K562 (cell line): ENCODE measurements around the gene LY6G6D. TPM values are rescaled to one million over a fixed set of nuclear protein-coding genes. Genes with fewer than 3 reads are reported as not detected.
A peak's percentile ranks its signal among the peaks of the same experiment; 100 is the strongest.

Experiments
- CHCHD3 ChIP-seq: fragments of 250-450 bp; sonication (Bioruptor Pico); IDR thresholded peaks from 2 replicates; pipeline ENCODE4 v2.1.2; 2022; ENCODE audit warnings: mild to moderate bottlenecking
- GABPB2 ChIP-seq: fragments of 250-450 bp; sonication (Bioruptor Pico); conservative IDR thresholded peaks from 2 replicates; pipeline ENCODE4 v1.5.1; 2021; ENCODE audit warnings: mild to moderate bottlenecking
- HDAC2 ChIP-seq: fragments of 450-650 bp; IDR thresholded peaks from 2 replicates; pipeline ENCODE4 v1.6.1; 2016; ENCODE audit warnings: mild to moderate bottlenecking
- KDM4B ChIP-seq, 2 experiments: fragments of 450-650 bp in 1 of 2; sonication (generic) in 1 of 2; IDR thresholded peaks; 2 replicates each; pipeline ENCODE4 v1.6.1; 2016 to 2017; ENCODE audit warnings: borderline replicate concordance in 2 of 2, antibody characterized with exemption in 1 of 2, low read depth in 1 of 2, mild to moderate bottlenecking in 1 of 2
- KLF16 ChIP-seq: IDR thresholded peaks from 2 replicates; pipeline ENCODE4 v1.6.1; 2016; ENCODE audit warnings: antibody characterized with exemption
- MAX ChIP-seq: sonication (generic); formaldehyde crosslinking; IDR thresholded peaks from 2 replicates; pipeline ENCODE4 v1.9.0; 2022; ENCODE audit warnings: mild to moderate bottlenecking, missing genetic modification reagents
- MBD2 ChIP-seq: sonication (generic); IDR thresholded peaks from 2 replicates; pipeline ENCODE4 v1.6.1; 2016; ENCODE audit warnings: low read depth, borderline replicate concordance
- NFRKB ChIP-seq: fragments of 450-650 bp; IDR thresholded peaks from 2 replicates; pipeline ENCODE4 v1.6.1; 2016; ENCODE audit warnings: low read depth
- NONO ChIP-seq, 2 experiments: fragments of 200-400 bp in 1 of 2; fragments of 450-650 bp in 1 of 2; formaldehyde crosslinking in 1 of 2; IDR thresholded peaks; 2 replicates each; pipeline ENCODE4 v1.6.1; 2017; ENCODE audit warnings: low read depth in 2 of 2, mild to moderate bottlenecking in 2 of 2, moderate library complexity in 2 of 2, low read length in 1 of 2
- NUFIP1 ChIP-seq: fragments of 450-650 bp; IDR thresholded peaks from 2 replicates; pipeline ENCODE4 v1.6.1; 2018; ENCODE audit not compliant: partially characterized antibody
- SPI1 ChIP-seq: IDR thresholded peaks from 2 replicates; pipeline ENCODE4 v1.6.1; 2011; ENCODE audit warnings: low read depth, low read length, control low read depth, borderline replicate concordance
- TOE1 ChIP-seq, 2 experiments: fragments of 450-650 bp in 1 of 2; sonication (generic) in 1 of 2; formaldehyde crosslinking in 1 of 2; IDR thresholded peaks; 2 replicates each; pipeline versions ENCODE4 v1.7.1 to v1.8.0; 2016 to 2022; ENCODE audit warnings: borderline replicate concordance in 2 of 2, mild to moderate bottlenecking in 2 of 2, antibody characterized with exemption in 1 of 2, inconsistent platforms in 1 of 2, low read depth in 1 of 2, missing genetic modification reagents in 1 of 2, moderate library complexity in 1 of 2
- VEZF1 ChIP-seq: fragments of 200-800 bp; sonication (Bioruptor generic); IDR thresholded peaks from 2 replicates; pipeline ENCODE4 v1.6.1; 2017; ENCODE audit warnings: missing genetic modification characterization, missing compliant biosample characterization
- ZBTB17 ChIP-seq: fragments of 450-650 bp; formaldehyde crosslinking; IDR thresholded peaks from 2 replicates; pipeline ENCODE4 v1.4.0; 2020; ENCODE audit warnings: mild to moderate bottlenecking
- ZNF668 ChIP-seq: fragments of 250-450 bp; sonication (Bioruptor Pico); IDR thresholded peaks from 2 replicates; pipeline ENCODE4 v1.8.0; 2022; ENCODE audit warnings: mild to moderate bottlenecking, inconsistent platforms
- ZNF707 ChIP-seq: fragments of 250-450 bp; sonication (Bioruptor Pico); conservative IDR thresholded peaks from 2 replicates; pipeline ENCODE4 v1.8.0; 2022; ENCODE audit warnings: inconsistent platforms, mild to moderate bottlenecking, moderate library complexity
- ZNF76 ChIP-seq: fragments of 250-450 bp; sonication (Bioruptor Pico); IDR thresholded peaks from 2 replicates; pipeline ENCODE4 v1.4.0; 2020; ENCODE audit warnings: mild to moderate bottlenecking, moderate library complexity, borderline replicate concordance
- polyA plus RNA-seq, 8 experiments: library from polyadenylated mRNA; depleted of rRNA in 4 of 8; stranded (reverse) in 5 of 8; unstranded in 3 of 8; fragments of >200 nt; fragmentation: Nextera tagmentation in 2 of 8; fragmentation: Illumina TruSeq in 1 of 8; extraction: Ambion mirVana in 2 of 8; extraction: Trizol in 1 of 8; gene quantifications; 2 replicates each; pipeline versions ENCODE4 v1.2.1 to v1.2.3, GENCODE V29; 2011 to 2014; ENCODE audit warnings: inconsistent platforms in 1 of 8, missing spikeins in 1 of 8
- total RNA-seq, 7 experiments: library from RNA; depleted of rRNA in 6 of 7; stranded (reverse); fragments of >200 nt in 6 of 7; fragmentation: Illumina TruSeq in 2 of 7; extraction: Trizol in 2 of 7; gene quantifications; 2 replicates each; pipeline versions ENCODE4 v1.2.1 to v1.2.3, GENCODE V29; 2011 to 2021; ENCODE audit warnings: low replicate concordance in 1 of 7
- TF ChIP-seq, protein P1 (sequence below): fragments of 450-650 bp; formaldehyde crosslinking; IDR thresholded peaks from 2 replicates; pipeline ENCODE4 v1.4.0; 2020; ENCODE audit warnings: mild to moderate bottlenecking, moderate library complexity
- TF ChIP-seq, protein P2 (sequence below): fragments of 250-450 bp; sonication (Bioruptor Pico); IDR thresholded peaks from 2 replicates; pipeline ENCODE4 v1.9.0; 2021; ENCODE audit warnings: mild to moderate bottlenecking, inconsistent platforms

Gene LY6G6D
- total and polyA plus RNA-seq, 9 of the 15 experiments (the other 6 are each of a cell fraction or from before 2014, with no cell fraction given) = 0.30 to 0.38 TPM; not detected in 7

- TF ChIP-seq ZNF76 (CRISPR knock-in tag) (peak; percentile 65; the same call in 1 of the 2 replicates), NFRKB (peak; percentile 80), HDAC2 (peak; percentile 58), ZNF668 (CRISPR knock-in tag) (peak; percentile 69; the same call in 1 of the 2 replicates), NUFIP1 (peak; percentile 84), KLF16 (peak; percentile 90), SPI1 (no peak), ZNF707 (CRISPR knock-in tag) (0 out of 2 replicates have a peak, but pooled peaks have one; percentile 24), VEZF1 (CRISPR knock-in tag) (peak; percentile 97), CHCHD3 (CRISPR knock-in tag) (peak; percentile 92), ZBTB17 (CRISPR knock-in tag) (peak; percentile 97), NONO (IDR thresholded peaks at IDR 0.05; ENCODE audit: low read depth in 2 of 2, low read length in 1 of 2) (peak in 1 of 2 experiments; percentile 98; a peak in 2 of 4 replicates), MAX (CRISPR knock-in tag) (peak; percentile 39), KDM4B (IDR thresholded peaks at IDR 0.05; ENCODE audit: borderline replicate concordance in 2 of 2, low read depth in 1 of 2) (peak in 1 of 2 experiments; percentile 85; a peak in 1 of 4 replicates), TOE1 (IDR thresholded peaks at IDR 0.05; ENCODE audit: borderline replicate concordance) (peak; percentile 92), TOE1 (CRISPR knock-in tag; IDR thresholded peaks at IDR 0.05; ENCODE audit: borderline replicate concordance, low read depth) (no peak; the same call in 1 of the 2 replicates), GABPB2 (CRISPR knock-in tag) (no peak), MBD2 (peak; percentile 95)
- TF ChIP-seq, protein P1, sequence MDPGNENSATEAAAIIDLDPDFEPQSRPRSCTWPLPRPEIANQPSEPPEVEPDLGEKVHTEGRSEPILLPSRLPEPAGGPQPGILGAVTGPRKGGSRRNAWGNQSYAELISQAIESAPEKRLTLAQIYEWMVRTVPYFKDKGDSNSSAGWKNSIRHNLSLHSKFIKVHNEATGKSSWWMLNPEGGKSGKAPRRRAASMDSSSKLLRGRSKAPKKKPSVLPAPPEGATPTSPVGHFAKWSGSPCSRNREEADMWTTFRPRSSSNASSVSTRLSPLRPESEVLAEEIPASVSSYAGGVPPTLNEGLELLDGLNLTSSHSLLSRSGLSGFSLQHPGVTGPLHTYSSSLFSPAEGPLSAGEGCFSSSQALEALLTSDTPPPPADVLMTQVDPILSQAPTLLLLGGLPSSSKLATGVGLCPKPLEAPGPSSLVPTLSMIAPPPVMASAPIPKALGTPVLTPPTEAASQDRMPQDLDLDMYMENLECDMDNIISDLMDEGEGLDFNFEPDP (CRISPR knock-in tag) = peak; percentile 65; the same call in 1 of the 2 replicates
- TF ChIP-seq, protein P2, sequence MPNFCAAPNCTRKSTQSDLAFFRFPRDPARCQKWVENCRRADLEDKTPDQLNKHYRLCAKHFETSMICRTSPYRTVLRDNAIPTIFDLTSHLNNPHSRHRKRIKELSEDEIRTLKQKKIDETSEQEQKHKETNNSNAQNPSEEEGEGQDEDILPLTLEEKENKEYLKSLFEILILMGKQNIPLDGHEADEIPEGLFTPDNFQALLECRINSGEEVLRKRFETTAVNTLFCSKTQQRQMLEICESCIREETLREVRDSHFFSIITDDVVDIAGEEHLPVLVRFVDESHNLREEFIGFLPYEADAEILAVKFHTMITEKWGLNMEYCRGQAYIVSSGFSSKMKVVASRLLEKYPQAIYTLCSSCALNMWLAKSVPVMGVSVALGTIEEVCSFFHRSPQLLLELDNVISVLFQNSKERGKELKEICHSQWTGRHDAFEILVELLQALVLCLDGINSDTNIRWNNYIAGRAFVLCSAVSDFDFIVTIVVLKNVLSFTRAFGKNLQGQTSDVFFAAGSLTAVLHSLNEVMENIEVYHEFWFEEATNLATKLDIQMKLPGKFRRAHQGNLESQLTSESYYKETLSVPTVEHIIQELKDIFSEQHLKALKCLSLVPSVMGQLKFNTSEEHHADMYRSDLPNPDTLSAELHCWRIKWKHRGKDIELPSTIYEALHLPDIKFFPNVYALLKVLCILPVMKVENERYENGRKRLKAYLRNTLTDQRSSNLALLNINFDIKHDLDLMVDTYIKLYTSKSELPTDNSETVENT (CRISPR knock-in tag) = peak; percentile 87
Observed at GRCh38 chr6:31702819-31703716, 12.1 kb upstream of the LY6G6D start, which contains the start of gene ABHD16A (continued).
